ENCODE data around the gene JCAD.

DNA sequence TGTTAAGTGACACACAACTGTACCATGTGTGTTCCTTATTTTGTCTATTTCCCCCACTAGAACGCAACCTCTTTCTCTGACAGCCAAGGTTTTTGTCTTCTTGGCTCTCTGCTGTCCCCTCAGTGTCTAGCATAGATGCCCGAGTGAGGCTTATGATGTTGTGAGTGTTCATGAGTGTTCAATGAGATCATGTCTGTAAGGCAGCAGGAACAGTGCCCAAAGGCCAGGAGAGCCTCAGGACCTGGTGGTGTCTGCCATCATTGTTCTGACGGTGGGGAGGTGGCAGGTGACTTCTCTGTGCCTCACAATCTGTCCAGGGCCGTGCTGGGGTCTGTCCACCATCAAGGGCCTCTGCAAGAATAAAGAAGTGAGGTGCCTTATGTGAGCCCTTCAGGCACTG lies 66.5 kb downstream of the JCAD start:
- TF ChIP-seq, protein P1, sequence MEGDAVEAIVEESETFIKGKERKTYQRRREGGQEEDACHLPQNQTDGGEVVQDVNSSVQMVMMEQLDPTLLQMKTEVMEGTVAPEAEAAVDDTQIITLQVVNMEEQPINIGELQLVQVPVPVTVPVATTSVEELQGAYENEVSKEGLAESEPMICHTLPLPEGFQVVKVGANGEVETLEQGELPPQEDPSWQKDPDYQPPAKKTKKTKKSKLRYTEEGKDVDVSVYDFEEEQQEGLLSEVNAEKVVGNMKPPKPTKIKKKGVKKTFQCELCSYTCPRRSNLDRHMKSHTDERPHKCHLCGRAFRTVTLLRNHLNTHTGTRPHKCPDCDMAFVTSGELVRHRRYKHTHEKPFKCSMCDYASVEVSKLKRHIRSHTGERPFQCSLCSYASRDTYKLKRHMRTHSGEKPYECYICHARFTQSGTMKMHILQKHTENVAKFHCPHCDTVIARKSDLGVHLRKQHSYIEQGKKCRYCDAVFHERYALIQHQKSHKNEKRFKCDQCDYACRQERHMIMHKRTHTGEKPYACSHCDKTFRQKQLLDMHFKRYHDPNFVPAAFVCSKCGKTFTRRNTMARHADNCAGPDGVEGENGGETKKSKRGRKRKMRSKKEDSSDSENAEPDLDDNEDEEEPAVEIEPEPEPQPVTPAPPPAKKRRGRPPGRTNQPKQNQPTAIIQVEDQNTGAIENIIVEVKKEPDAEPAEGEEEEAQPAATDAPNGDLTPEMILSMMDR (conservative IDR thresholded peaks at IDR 0.05), result no peak
- TF ChIP-seq ZFX (IDR thresholded peaks at IDR 0.05), result no peak
